ENCODE results near the gene OR5K3.

OR5K3 gene

GRCh38 chr3:98404010-98404409, 13.5 kb downstream of the OR5K3 start:
- no peak for DNase-seq
- intact Hi-C loops (cut with DNase I), result no loop called here

- DNase-seq, result no peak
- intact Hi-C loops (cut with DNase I), result no loop called here
These were observed 15.6 kb downstream of the OR5K3 start for GRCh38 chr3:98406034-98406433.

GRCh38 chr3:98432575-98432974, 42.1 kb downstream of the OR5K3 start:
- no peak for DNase-seq
- intact Hi-C loops (cut with DNase I), result no loop called here

- intact Hi-C loops (cut with DNase I), result no loop called here
- no peak for DNase-seq
These were observed 43.3 kb downstream of the OR5K3 start for GRCh38 chr3:98433764-98434163.

- intact Hi-C loops (cut with DNase I), result no loop called here
- no peak for DNase-seq
These were observed 43.9 kb downstream of the OR5K3 start for GRCh38 chr3:98434412-98434811.

- intact Hi-C loops (cut with DNase I), result no loop called here
- no peak for DNase-seq
These were observed 49.8 kb downstream of the OR5K3 start for GRCh38 chr3:98440283-98440682.

All from head of caudate nucleus (tissue), 42 donors.